HG03196 (cell line): Measurements from ENCODE around the gene GALK1.
"Not testable (repeated sequence)": the region's sequence is repeated elsewhere in the genome, so short reads cannot be mapped to it uniquely, and the experiment has no call there.

Experiments
- ATAC-seq: cut with Tn5 transposase; IDR thresholded peaks from one replicate; pipeline ENCODE4 v1.9.1; 2021; ENCODE audit not compliant: unreplicated experiment

The GALK1 gene

GRCh38 chr17:75784473-75785015 lies 19.6 kb upstream of the GALK1 start, which contains the start of gene UNK:
Gene UNK (plus strand): TSS chr17:75784806. CDS start chr17:75784881, 75 bp downstream.
- ATAC-seq = peak; percentile 59

GRCh38 chr17:75783803-75784472 lies 18.9 kb upstream of the GALK1 start:
- no peak for ATAC-seq

GRCh38 chr17:75783069-75783783 lies 18.2 kb upstream of the GALK1 start:
- no peak for ATAC-seq

- no peak for ATAC-seq
Observed at GRCh38 chr17:75779987-75780889, 15.2 kb upstream of the GALK1 start.

GRCh38 chr17:75779250-75779986 lies 14.4 kb upstream of the GALK1 start:
- peak; percentile 64 for ATAC-seq

- ATAC-seq = peak; percentile 4
Observed at GRCh38 chr17:75778861-75779249, 13.9 kb upstream of the GALK1 start.

GRCh38 chr17:75778066-75778860 lies 13.3 kb upstream of the GALK1 start:
- not testable (repeated sequence) for ATAC-seq

- ATAC-seq = no peak
Observed at GRCh38 chr17:75777296-75777922, 12.4 kb upstream of the GALK1 start.

GRCh38 chr17:75776386-75777295 lies 11.6 kb upstream of the GALK1 start:
- ATAC-seq = no peak

GRCh38 chr17:75774991-75775668 lies 10.1 kb upstream of the GALK1 start:
- ATAC-seq = no peak

GRCh38 chr17:75774471-75774990 lies 9.5 kb upstream of the GALK1 start:
- ATAC-seq = no peak

- no peak for ATAC-seq
Observed at GRCh38 chr17:75773808-75774470, 8.9 kb upstream of the GALK1 start.

GRCh38 chr17:75773121-75773807 lies 8.3 kb upstream of the GALK1 start:
- ATAC-seq = no peak

GRCh38 chr17:75771334-75772281 lies 6.6 kb upstream of the GALK1 start:
- no peak for ATAC-seq

GRCh38 chr17:75769536-75769935 lies 4.5 kb upstream of the GALK1 start:
- no peak for ATAC-seq
